Esophagus muscularis mucosa (tissue), 4 donors: ENCODE data around the gene TRIM43B. TPM values are rescaled to one million over a fixed set of nuclear protein-coding genes. Genes with fewer than 3 reads are reported as not detected.
"Not testable (repeated sequence)": the region's sequence is repeated elsewhere in the genome, so short reads cannot be mapped to it uniquely, and the experiment has no call there.

Source experiments
- DNase-seq: peaks from one replicate; pipeline ENCODE4 v3.0.0-alpha.2; 2017; ENCODE audit errors: extremely low spot score
- H3K27ac ChIP-seq, 4 donors: fragments of 200-600 bp; sonication (generic); replicated peaks in 1 of 4; 1 replicate in 3 of 4; 2 replicates in 1 of 4; pipeline ENCODE4 v1.5.1; 2016 to 2019; ENCODE audit warnings: mild to moderate bottlenecking in 1 of 4
- H3K27me3 ChIP-seq, 4 donors: fragments of 200-600 bp; sonication (generic); one replicate each; pipeline versions ENCODE4 v1.5.1 to v1.6.0; 2016 to 2019
- H3K36me3 ChIP-seq, 4 donors: fragments of 200-600 bp; sonication (generic); one replicate each; pipeline ENCODE4 v1.5.1; 2016 to 2019
- H3K4me1 ChIP-seq, 4 donors: fragments of 200-600 bp; sonication (generic); one replicate each; pipeline ENCODE4 v1.5.1; 2016 to 2019
- H3K4me3 ChIP-seq, 4 donors: fragments of 200-600 bp; sonication (generic); 1 replicate in 2 of 4; 2 replicates in 2 of 4; pipeline ENCODE4 v1.5.1; 2016 to 2019; ENCODE audit warnings: mild to moderate bottlenecking in 4 of 4, moderate library complexity in 1 of 4
- H3K9me3 ChIP-seq, 4 donors: fragments of 200-600 bp; sonication (generic); 1 replicate in 3 of 4; 2 replicates in 1 of 4; pipeline ENCODE4 v1.5.1; 2016 to 2019
- CTCF ChIP-seq, 3 experiments: fragments of 200-600 bp in 2 of 3; fragments of 450-650 bp in 1 of 3; sonication (generic) in 2 of 3; IDR thresholded peaks; one replicate each; pipeline ENCODE4 v1.5.1; 2017 to 2019; ENCODE audit warnings: antibody characterized with exemption in 3 of 3, mild to moderate bottlenecking in 2 of 3, moderate library complexity in 1 of 3
- EP300 ChIP-seq: sonication (generic); formaldehyde crosslinking; IDR thresholded peaks from one replicate; pipeline ENCODE4 v1.6.1; 2017; ENCODE audit warnings: antibody characterized with exemption
- POLR2A ChIP-seq: fragments of 450-650 bp; IDR thresholded peaks from one replicate; pipeline ENCODE4 v1.6.1; 2017; ENCODE audit warnings: antibody characterized with exemption, moderate library complexity, mild to moderate bottlenecking, low read depth
- POLR2AphosphoS5 ChIP-seq, 2 donors: sonication (generic); formaldehyde crosslinking; IDR thresholded peaks; one replicate each; pipeline ENCODE4 v1.6.1; 2017; ENCODE audit warnings: antibody characterized with exemption in 2 of 2
- WGBS: methylation state at CpG from one replicate; pipeline ENCODE4 v1.1.5; 2018; 5-methylcytosine and 5-hydroxymethylcytosine counted together
- intact Hi-C: fragments of 100-400 bp; cut with DNase I; formaldehyde crosslinking; loops from one replicate; pipeline ENCODE4 v1.15.1; 2023
- total RNA-seq, 4 donors: library from RNA; depleted of rRNA; stranded (reverse); fragments of >200 nt; gene quantifications; one replicate each; pipeline versions ENCODE4 v1.1.0 to v1.2.1, GENCODE V29; 2016

TRIM43B gene
- total RNA-seq, 4 donors from 2014 or later, result not detected

- Histone ChIP-seq H3K4me3 (no peak overlapping the region), H3K36me3 (no peaks in the 10 kb centered on the region), H3K9me3 (no peaks in the 10 kb centered on the region), H3K4me1 (no peaks in the 10 kb centered on the region), H3K27ac (no peak overlapping the region), H3K27me3 (peaks cover 0 to 4% (median 0%) of the 10 kb centered on the region in 4 donors)
- intact Hi-C loops, result no loop called here
- DNase-seq, result no peak
- TF ChIP-seq POLR2AphosphoS5 (IDR thresholded peaks at IDR 0.05) (no peak), POLR2A (no peak), CTCF (IDR thresholded peaks at IDR 0.05) (no peak), EP300 (no peak)
Measured at GRCh38 chr2:95500854-95501253, 16.3 kb upstream of the TRIM43B start.

- H3K9me3 ChIP-seq, DNase-seq, H3K27me3 ChIP-seq, H3K4me3 ChIP-seq, H3K27ac ChIP-seq, intact Hi-C loops, H3K36me3 ChIP-seq, H3K4me1 ChIP-seq: not testable (repeated sequence)
- WGBS, result 90% methylated on average over 1 of the region's 1 CpG
Measured at GRCh38 chr2:95492076-95492475, 7.5 kb upstream of the TRIM43B start.

GRCh38 chr2:95475025-95475424, 9.5 kb downstream of the TRIM43B start:
- H3K36me3 ChIP-seq, H3K27me3 ChIP-seq, H3K27ac ChIP-seq, H3K4me3 ChIP-seq, intact Hi-C loops, DNase-seq, H3K4me1 ChIP-seq, H3K9me3 ChIP-seq: not testable (repeated sequence)
- WGBS, result no CpG with 5 or more reads among the region's 3 CpGs

- H3K36me3 ChIP-seq, H3K27me3 ChIP-seq, intact Hi-C loops, H3K4me1 ChIP-seq, H3K9me3 ChIP-seq, H3K27ac ChIP-seq, H3K4me3 ChIP-seq, DNase-seq: not testable (repeated sequence)
- no CpG with 5 or more reads among the region's 3 CpGs for WGBS
Measured at GRCh38 chr2:95467984-95468383, 16.6 kb downstream of the TRIM43B start.

GRCh38 chr2:95466572-95466971, 18.0 kb downstream of the TRIM43B start:
- H3K36me3 ChIP-seq, H3K4me1 ChIP-seq, H3K27ac ChIP-seq, H3K27me3 ChIP-seq, H3K4me3 ChIP-seq, DNase-seq, H3K9me3 ChIP-seq, intact Hi-C loops: not testable (repeated sequence)
- WGBS, result no CpG with 5 or more reads among the region's 2 CpGs

GRCh38 chr2:95463292-95463691, 21.3 kb downstream of the TRIM43B start:
- intact Hi-C loops, H3K27me3 ChIP-seq, H3K4me3 ChIP-seq, H3K9me3 ChIP-seq, H3K4me1 ChIP-seq, H3K36me3 ChIP-seq, H3K27ac ChIP-seq, DNase-seq: not testable (repeated sequence)
- WGBS, result no CpG with 5 or more reads among the region's 3 CpGs

GRCh38 chr2:95445317-95445716, 39.2 kb downstream of the TRIM43B start:
- no CpG with 5 or more reads among the region's 2 CpGs for WGBS
- H3K4me3 ChIP-seq, DNase-seq, intact Hi-C loops, H3K27ac ChIP-seq, H3K36me3 ChIP-seq, H3K27me3 ChIP-seq, H3K9me3 ChIP-seq, H3K4me1 ChIP-seq: not testable (repeated sequence)

GRCh38 chr2:95442474-95443099, 42.0 kb downstream of the TRIM43B start:
- H3K4me1 ChIP-seq, H3K4me3 ChIP-seq, intact Hi-C loops, DNase-seq, H3K36me3 ChIP-seq, H3K27me3 ChIP-seq, H3K9me3 ChIP-seq, H3K27ac ChIP-seq: not testable (repeated sequence)
- no CpG with 5 or more reads among the region's 2 CpGs for WGBS

GRCh38 chr2:95435872-95436209, 48.7 kb downstream of the TRIM43B start:
- peaks cover 0 to 14% (median 3%) of the 10 kb centered on the region in 4 donors for H3K4me1 ChIP-seq
- 23% methylated on average over 3 of the region's 5 CpGs for WGBS
- H3K36me3 ChIP-seq, H3K9me3 ChIP-seq, DNase-seq, intact Hi-C loops, H3K27ac ChIP-seq, H3K27me3 ChIP-seq, H3K4me3 ChIP-seq: not testable (repeated sequence)

- DNase-seq, H3K4me3 ChIP-seq, H3K36me3 ChIP-seq, H3K27ac ChIP-seq, intact Hi-C loops, H3K27me3 ChIP-seq, H3K9me3 ChIP-seq: not testable (repeated sequence)
- WGBS, result no CpG with 5 or more reads among the region's 30 CpGs
- H3K4me1 ChIP-seq, result peaks cover 0 to 14% (median 3%) of the 10 kb centered on the region in 4 donors
Measured at GRCh38 chr2:95435162-95435871, 49.2 kb downstream of the TRIM43B start.
